DOHH2 (cell line): ENCODE measurements around the gene LMCD1.

ENCODE experiments used
- CTCF ChIP-seq: fragments of 200-600 bp; sonication (generic); IDR thresholded peaks from one replicate; pipeline ENCODE4 v1.5.1; 2014; ENCODE audit warnings: antibody characterized with exemption, mild to moderate bottlenecking, low read depth, low read length; ENCODE audit not compliant: poor library complexity, severe bottlenecking
- EZH2phosphoT487 ChIP-seq: fragments of 200-600 bp; sonication (generic); IDR thresholded peaks from 2 replicates; pipeline ENCODE4 v1.6.1; 2017; ENCODE audit warnings: borderline replicate concordance, mild to moderate bottlenecking, antibody characterized with exemption, low read length, moderate library complexity, mixed read lengths

- no peak for TF ChIP-seq CTCF
- TF ChIP-seq EZH2phosphoT487 = no peak
These were observed 47.1 kb downstream of the LMCD1 start for GRCh38 chr3:8548502-8549275.
